GM12874 (cell line): ENCODE measurements around the gene NPNT.

Experiments
- TF ChIP-seq, protein P1 (sequence below): IDR thresholded peaks from 2 replicates; pipeline ENCODE4 v1.5.1; 2011; ENCODE audit warnings: low read depth, mild to moderate bottlenecking, control low read depth, low read length, moderate library complexity; ENCODE audit not compliant: insufficient read depth

Gene NPNT

DNA sequence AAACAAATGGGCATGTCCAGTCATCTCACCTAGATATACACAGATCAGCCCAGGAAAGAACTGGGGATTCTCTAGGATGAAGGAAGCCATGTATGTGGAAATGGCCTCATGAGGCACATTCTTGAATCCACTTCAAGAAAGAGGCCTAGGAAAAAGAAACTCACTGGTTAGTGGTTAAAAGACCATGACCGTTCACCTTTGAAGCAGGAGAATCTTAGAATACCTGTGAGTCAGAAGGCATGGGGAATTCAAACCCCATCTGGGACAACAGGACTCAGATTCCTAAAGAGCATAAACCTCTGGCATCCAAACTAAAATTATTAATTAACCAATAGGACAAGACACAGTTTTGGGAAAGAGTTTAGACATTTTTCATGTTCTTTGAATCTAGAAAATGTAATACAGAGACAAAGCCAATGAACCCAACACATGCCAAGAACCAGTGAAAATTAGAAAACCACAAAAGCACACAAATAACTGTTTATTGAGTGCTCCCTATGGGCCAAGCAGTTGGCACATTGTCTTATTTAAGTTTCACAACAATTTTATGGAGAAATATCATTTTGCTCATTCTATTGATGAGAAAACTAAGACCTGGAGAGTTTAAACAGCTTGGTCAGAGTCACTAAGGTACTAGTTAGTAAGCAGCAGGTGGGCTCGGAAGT, 97.5 kb downstream of the NPNT start:
- TF ChIP-seq, protein P1, sequence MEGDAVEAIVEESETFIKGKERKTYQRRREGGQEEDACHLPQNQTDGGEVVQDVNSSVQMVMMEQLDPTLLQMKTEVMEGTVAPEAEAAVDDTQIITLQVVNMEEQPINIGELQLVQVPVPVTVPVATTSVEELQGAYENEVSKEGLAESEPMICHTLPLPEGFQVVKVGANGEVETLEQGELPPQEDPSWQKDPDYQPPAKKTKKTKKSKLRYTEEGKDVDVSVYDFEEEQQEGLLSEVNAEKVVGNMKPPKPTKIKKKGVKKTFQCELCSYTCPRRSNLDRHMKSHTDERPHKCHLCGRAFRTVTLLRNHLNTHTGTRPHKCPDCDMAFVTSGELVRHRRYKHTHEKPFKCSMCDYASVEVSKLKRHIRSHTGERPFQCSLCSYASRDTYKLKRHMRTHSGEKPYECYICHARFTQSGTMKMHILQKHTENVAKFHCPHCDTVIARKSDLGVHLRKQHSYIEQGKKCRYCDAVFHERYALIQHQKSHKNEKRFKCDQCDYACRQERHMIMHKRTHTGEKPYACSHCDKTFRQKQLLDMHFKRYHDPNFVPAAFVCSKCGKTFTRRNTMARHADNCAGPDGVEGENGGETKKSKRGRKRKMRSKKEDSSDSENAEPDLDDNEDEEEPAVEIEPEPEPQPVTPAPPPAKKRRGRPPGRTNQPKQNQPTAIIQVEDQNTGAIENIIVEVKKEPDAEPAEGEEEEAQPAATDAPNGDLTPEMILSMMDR: no peak

DNA sequence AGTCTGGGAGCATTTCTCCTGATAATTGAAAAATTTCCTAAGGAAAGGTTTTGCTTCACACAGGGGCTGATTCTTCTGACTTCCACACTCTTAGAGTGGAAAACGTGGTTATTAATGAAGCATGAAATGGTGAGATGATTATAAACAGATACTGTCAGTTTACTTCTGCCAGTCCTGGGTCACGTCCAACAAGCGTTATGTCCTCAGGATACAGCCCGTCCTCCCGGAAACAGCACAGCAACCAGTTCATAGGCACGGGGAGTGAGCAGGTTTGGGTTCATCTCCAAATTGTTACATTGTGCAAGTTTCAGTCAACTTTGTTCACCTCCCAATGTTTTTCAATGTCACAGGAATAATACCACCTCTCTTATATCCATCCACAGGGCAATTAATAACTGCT, 98.8 kb downstream of the NPNT start:
- TF ChIP-seq, protein P1: no peak

DNA sequence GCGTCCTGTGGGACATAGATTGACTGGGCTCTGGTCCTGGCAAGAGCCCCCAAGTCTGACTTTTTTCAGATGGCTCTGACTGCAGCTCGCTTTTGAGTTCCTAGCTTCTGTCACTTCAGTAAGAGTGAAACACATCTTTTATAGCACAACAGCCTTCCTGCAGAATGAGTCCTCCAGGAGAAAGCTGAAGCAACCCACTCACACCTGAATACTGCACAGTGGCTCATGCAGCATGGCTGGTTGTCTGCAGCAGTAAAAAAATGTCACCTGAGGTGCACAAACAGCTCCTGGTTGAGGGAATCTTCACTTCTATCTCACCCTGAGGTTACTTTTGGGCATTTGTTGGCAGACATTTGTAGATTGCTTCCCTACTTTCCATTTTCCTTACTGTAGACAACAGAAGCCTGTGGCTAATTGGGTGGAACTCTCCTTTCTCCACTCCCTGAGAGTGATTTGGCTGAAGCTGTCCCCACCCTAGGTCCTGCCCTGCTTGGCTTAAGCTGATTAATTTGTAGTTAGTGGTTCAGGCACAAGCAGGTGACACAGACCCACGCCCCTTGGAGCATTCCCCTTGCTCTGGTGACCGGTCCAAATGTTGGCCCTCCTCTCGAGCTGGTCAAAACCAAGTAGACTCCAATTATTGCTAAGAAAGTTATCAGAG, 99.7 kb downstream of the NPNT start:
- TF ChIP-seq, protein P1: no peak

DNA sequence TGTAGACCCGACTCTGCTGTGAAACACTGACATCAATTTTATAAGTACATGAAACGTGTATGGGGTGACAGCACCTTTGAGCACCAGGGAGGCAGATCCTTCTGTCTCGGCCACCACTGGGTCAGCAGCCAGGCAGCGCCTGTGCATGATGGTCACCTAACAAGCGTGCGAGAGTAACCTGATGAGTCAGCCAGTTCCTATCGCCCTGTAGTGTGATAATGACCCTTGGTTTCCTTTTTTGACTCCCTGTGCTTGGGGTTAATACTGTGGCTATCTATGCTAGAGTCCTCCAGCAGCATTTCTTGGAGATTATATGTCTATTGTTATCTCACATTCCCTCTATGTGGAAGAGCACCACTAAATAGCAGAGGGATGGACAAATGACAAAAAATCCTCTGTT, 101.6 kb downstream of the NPNT start:
- TF ChIP-seq, protein P1: no peak

DNA sequence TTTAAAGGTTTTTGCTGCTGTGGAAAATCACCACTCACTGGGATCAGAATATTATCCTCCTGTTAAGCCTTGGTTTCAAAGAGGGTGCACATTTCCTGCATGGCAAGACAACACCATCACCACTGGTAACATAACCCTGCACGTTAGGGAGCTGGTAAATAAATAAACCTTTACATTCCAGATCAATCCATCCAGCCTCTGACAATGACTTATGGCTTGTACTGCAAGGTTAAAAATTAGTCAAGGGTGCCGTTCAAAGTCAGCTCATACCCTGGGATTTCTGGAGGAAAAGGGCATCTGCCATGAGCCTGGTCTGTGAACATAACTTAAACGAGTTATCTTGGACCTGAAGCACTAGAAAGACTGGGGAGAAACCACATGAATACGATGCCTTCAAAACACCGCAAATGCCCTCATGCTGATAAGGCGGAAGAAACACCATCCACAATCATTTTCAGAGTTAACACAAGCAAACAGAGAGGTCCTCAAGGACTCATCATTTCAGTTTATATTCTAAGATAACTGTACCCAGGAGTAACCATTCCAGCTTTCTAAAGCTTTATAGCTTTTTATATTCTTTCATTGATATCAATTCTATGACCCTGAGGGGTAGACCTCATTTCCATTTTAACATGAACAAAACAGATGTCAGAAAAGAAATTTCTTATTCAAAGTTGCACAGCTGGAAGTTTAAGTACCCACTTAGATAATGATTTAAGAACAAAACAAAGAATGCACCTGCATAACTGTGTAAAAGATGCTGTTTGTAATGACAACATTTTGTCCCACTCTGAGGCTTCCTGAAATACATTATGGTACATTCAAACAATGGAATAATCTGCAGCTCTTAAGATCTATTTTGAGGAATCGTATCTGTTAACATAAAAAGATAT, 103.1 kb downstream of the NPNT start:
- TF ChIP-seq, protein P1: no peak

DNA sequence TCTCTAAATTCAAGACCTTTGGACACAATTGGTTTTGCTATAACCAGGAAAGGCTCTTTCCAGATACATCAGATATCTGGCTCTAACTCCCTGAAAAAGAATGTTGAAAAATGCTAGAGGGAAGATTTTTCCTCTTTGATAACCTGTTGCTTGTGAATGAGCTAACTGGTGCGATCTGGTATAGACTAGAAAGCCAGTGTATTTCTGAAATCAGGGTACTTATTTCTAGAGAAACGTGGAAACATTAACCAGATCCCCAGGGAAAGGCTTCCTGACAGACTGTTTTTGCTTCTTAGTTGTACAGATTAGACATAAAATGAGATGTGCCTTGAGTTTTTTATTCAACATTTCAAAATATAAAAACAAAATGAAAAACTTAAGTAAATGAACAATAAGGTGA, 107.7 kb downstream of the NPNT start:
- TF ChIP-seq, protein P1: no peak

DNA sequence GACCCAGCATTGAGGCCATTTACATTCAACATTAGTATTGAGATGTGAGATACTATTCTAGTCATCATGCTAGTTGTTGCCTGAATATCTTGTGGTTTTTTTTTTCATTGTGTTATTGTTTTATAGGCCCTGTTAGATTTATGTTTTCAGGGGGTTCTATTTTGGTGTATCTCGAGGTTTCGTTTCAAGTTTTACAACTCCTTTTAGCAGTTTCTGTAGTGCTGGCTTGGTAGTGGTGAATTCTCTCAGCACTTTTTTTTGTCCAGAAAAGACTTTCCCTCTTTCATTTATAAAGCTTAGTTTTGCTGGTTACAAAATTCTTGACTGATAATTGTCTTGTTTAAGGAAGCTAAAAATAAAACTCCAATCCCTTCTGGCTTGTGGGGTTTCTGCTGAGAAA, 115.5 kb downstream of the NPNT start:
- TF ChIP-seq, protein P1: no peak
